Subcutaneous adipose tissue (tissue), 4 donors: ENCODE results near the gene DDX31. TPM values are rescaled to one million over a fixed set of nuclear protein-coding genes. Genes with fewer than 3 reads are reported as not detected.

Experiments used
- CTCF ChIP-seq: fragments of 450-650 bp; IDR thresholded peaks from one replicate; pipeline ENCODE4 v1.5.1; 2016; ENCODE audit warnings: low read depth, mild to moderate bottlenecking, control low read depth, antibody characterized with exemption, moderate library complexity
- total RNA-seq, 4 donors: library from RNA; depleted of rRNA; stranded (reverse); fragments of >200 nt; gene quantifications; one replicate each; pipeline ENCODE4 v1.1.0, GENCODE V29; 2016

The DDX31 gene
- total RNA-seq, 4 donors from 2014 or later, result 8.5 to 15.7 (median 10.8) TPM

GRCh38 chr9:132555528-132555927 lies 114.3 kb downstream of the DDX31 start:
- no peak for TF ChIP-seq CTCF

DNA sequence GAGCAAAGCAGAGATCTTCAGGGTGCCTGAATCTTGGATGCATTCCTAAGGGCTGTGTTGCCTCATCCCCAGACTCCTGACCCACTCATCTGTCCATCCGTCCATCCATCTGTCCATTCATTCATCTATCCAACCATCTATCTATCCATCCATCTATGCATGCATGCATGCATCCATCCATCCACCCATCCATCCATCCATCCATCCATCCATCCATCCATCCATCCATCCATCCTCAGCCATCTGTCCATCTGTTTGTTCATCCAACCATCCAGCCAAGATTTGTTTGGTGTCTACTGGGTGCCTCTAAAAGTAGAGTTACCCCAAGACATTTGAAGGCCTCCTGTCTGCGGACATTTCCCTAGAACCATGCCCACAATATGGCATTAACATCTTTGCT lies 115.0 kb downstream of the DDX31 start:
- TF ChIP-seq CTCF, result no peak

DNA sequence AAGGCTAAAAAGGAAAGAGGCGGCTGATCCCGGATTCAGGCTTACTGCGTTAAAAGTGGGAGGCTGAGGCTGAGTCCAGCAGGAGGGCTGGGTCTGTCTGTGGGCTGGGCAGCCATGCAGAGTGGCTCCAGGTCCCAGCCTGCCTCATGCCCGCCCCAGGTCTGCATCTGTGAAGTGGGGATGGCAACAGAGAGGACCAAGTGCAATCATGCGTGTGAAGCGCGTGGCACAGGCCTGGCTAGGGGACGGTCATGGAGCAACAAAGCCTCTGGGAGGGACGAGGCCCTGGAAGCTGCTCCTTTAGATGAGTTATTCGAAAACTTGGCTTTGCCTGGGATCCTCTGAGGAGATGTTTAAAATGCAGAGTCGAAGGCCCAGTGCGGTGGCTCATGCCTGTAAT lies 117.7 kb downstream of the DDX31 start:
- TF ChIP-seq CTCF, result no peak

DNA sequence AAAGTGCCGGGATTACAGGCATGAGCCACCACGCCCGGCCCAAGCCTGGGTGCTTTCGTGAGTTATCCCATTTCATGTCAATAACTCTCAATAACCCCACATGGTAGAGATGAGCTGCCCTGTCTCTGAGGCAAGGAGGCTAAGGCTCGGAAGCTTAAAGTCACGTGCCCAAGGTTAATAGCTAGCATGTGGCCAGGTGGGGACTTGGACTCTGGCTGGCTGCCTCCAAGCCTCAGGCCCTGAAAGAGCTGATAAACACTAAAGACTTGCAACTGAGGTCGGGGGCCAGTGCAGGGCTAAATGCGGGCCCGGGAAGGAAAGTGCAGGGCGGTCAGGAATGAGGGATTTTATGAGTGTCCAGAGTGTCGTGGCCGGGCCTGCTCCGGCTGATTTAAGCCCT lies 118.2 kb downstream of the DDX31 start:
- TF ChIP-seq CTCF, result no peak

DNA sequence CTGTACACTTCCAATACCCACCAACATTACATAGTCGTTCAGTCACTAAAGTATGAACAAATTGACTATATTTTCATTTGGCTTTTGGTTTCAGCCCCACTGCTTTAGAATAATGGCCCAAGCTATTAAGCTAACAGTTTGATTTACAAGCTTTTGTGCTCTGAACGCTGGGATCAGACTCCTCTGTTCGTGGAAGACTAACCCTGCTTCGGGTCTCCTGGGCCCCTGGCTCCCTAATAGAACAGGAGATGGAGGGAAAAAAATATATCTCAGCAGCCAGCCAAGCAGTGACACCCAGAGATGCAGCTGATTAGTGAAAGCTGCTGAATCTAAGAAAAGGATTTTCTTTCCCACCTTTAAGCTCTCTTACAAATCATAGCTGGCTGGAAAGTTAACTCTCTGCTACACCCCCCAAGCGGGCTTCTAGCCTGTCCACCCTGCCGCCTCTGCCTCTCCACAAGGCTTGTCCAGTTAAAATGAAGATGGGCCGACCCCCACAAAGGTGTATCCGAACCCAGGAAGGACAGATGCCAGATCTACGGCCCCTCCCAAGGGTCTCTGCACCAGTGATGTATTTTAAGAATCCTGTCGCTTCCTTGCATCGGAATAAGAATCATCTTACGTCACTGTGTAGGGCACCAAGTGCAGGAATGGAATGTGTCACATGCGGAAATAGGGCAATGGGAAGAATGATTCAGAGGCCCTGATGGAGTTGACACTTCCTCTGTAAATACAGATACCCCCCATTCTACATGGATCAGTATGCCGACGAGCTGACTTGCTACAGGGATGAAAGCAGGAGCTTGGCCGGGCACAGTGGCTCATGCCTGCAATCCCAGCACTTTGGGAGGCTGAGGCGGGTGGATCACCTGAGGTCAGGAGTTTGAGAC lies 120.8 kb downstream of the DDX31 start:
- no peak for TF ChIP-seq CTCF

DNA sequence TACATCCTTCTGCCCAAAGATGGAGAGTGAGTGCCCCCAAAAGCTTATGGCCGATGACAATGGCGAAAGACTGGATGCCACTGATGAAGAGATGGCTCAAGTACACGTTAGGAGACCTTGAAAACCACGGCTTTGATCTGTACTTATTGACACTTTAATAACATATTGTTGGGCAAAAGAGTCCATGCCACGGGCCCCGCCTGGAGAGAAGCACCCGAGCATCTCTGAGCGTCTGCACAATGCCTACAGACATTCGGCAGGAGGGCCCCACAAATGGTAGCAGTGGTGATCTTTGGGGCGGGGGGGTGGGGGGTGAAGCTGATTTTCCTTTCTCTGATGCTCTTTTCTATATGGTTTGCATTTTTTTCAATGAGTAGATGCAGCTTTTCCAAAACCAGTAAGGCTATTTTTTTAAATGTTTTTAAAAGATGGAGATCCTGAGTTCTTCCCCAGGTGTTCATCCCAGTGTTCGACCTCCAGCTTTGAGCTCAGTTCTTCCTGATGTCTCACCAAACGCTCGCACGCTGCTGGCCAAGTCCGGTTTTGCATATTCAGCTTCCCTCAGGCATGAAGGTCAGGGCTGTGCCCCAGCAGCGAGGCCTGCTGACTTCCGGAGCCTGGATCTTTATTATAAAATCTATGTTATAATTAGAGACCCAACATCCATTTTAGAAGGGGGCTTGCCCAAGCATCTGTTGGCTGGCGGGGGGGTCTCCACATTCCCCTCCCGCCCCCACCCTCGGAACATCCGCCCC lies 121.6 kb downstream of the DDX31 start:
- no peak for TF ChIP-seq CTCF

DNA sequence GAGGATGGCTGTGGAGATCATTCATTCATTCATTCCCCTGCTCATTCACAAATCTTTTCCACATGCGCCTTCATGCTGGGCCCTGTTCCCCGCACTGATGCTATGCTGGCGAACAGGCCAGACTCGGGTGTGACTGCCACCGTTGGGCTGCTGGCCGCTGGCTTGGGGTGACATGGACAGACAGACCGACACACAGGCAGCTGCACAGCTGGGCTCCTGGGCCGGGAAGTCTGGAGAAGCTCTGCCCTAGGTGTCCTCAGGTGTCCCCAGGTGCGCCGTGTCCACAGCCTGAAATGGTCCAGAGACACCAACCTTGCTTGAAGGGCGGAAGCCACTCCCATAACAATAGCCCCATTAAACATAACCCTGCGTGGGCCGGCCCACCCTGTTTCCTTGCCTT lies 122.3 kb downstream of the DDX31 start:
- TF ChIP-seq CTCF, result no peak
